Smooth muscle cell (in vitro differentiated cells): Measurements from ENCODE around the gene STRN4. TPM values are rescaled to one million over a fixed set of nuclear protein-coding genes. Genes with fewer than 3 reads are reported as not detected.

Source experiments
- DNase-seq: peaks from one replicate; lab custom pipeline; 2025; ENCODE audit not compliant: unreplicated experiment; lab: John Stamatoyannopoulos, UW
- H2AFZ ChIP-seq: fragments of 200-600 bp; sonication (generic); 2 replicates; pipeline ENCODE4 v1.6.0; 2016; ENCODE audit warnings: antibody characterized with exemption, low read depth, mild to moderate bottlenecking
- H3F3A ChIP-seq: fragments of 200-600 bp; sonication (generic); 2 replicates; pipeline ENCODE4 v1.6.0; 2017; ENCODE audit warnings: antibody characterized with exemption, low read depth
- H3K27ac ChIP-seq: fragments of 200-600 bp; sonication (generic); 2 replicates; pipeline ENCODE4 v1.5.1; 2016; ENCODE audit warnings: low read depth, mild to moderate bottlenecking
- H3K27me3 ChIP-seq: fragments of 200-600 bp; sonication (generic); 2 replicates; pipeline ENCODE4 v1.6.1; 2016; ENCODE audit warnings: low read depth, mild to moderate bottlenecking
- H3K36me3 ChIP-seq: fragments of 200-600 bp; sonication (generic); 2 replicates; pipeline ENCODE4 v1.5.1; 2016; ENCODE audit warnings: low read depth
- H3K4me1 ChIP-seq: fragments of 200-600 bp; sonication (generic); 2 replicates; pipeline ENCODE4 v1.5.1; 2016; ENCODE audit warnings: low read depth
- H3K4me2 ChIP-seq: fragments of 200-600 bp; sonication (generic); 2 replicates; pipeline ENCODE4 v1.6.0; 2016; ENCODE audit warnings: mild to moderate bottlenecking
- H3K4me3 ChIP-seq: fragments of 200-600 bp; sonication (generic); 2 replicates; pipeline ENCODE4 v1.5.1; 2016; ENCODE audit warnings: mild to moderate bottlenecking
- H3K79me2 ChIP-seq: fragments of 200-600 bp; sonication (generic); 2 replicates; pipeline ENCODE4 v1.6.0; 2016; ENCODE audit warnings: low read depth, mild to moderate bottlenecking
- H3K9ac ChIP-seq: fragments of 200-600 bp; sonication (generic); 2 replicates; pipeline ENCODE4 v1.6.0; 2016; ENCODE audit warnings: low read depth
- H3K9me3 ChIP-seq: fragments of 200-600 bp; sonication (generic); replicated peaks from 2 replicates; pipeline ENCODE4 v1.5.1; 2016; ENCODE audit warnings: low read depth
- H4K20me1 ChIP-seq: fragments of 200-600 bp; sonication (generic); 2 replicates; pipeline ENCODE4 v1.6.0; 2016; ENCODE audit warnings: low read depth
- CTCF ChIP-seq: fragments of 200-600 bp; sonication (generic); IDR thresholded peaks from 2 replicates; pipeline ENCODE4 v1.5.1; 2017; ENCODE audit warnings: borderline replicate concordance, mild to moderate bottlenecking, antibody characterized with exemption; ENCODE audit not compliant: insufficient read depth, poor library complexity, severe bottlenecking
- WGBS: methylation state at CpG from one replicate; pipeline ENCODE4 v1.1.7; 2016; ENCODE audit warnings: low lambda C conversion rate; 5-methylcytosine and 5-hydroxymethylcytosine counted together
- polyA plus RNA-seq: library from polyadenylated mRNA; unstranded; fragments of >200 nt; fragmentation: Nextera tagmentation; extraction: Ambion mirVana; gene quantifications from 2 replicates; pipeline ENCODE4 v1.2.1, GENCODE V29; 2016
- total RNA-seq: library from RNA; depleted of rRNA; stranded (reverse); fragments of >200 nt; gene quantifications from 2 replicates; pipeline ENCODE4 v1.2.3, GENCODE V29; 2014

The STRN4 gene
- total and polyA plus RNA-seq, 2 experiments from 2014 or later, result 47.1 to 69.1 TPM

GRCh38 chr19:46776927-46777911 is 31.0 kb upstream of the STRN4 start:
- Histone ChIP-seq H3F3A (peaks cover 8% of the 10 kb centered on the region), H3K4me1 (no peaks in the 10 kb centered on the region), H3K4me3 (no peak overlapping the region), H3K27me3 (no peaks in the 10 kb centered on the region), H3K9me3 (no peaks in the 10 kb centered on the region), H3K79me2 (peaks cover 27% of the 10 kb centered on the region), H3K36me3 (no peaks in the 10 kb centered on the region), H2AFZ (no peak overlapping the region), H3K4me2 (no peak overlapping the region), H3K9ac (no peak overlapping the region), H3K27ac (no peak overlapping the region), H4K20me1 (peaks cover 72% of the 10 kb centered on the region)
- WGBS, result 98% methylated on average over 29 of the region's 33 CpGs
- TF ChIP-seq CTCF, result no peak
- no peak for DNase-seq

GRCh38 chr19:46775642-46776258 is 29.5 kb upstream of the STRN4 start:
- Histone ChIP-seq H3K27me3 (no peaks in the 10 kb centered on the region), H4K20me1 (peaks cover 57% of the 10 kb centered on the region), H3K27ac (no peak overlapping the region), H3K4me1 (no peaks in the 10 kb centered on the region), H2AFZ (no peak overlapping the region), H3K36me3 (no peaks in the 10 kb centered on the region), H3K9ac (no peak overlapping the region), H3K4me3 (no peak overlapping the region), H3K9me3 (no peaks in the 10 kb centered on the region), H3F3A (peaks cover 8% of the 10 kb centered on the region), H3K4me2 (no peak overlapping the region), H3K79me2 (peaks cover 12% of the 10 kb centered on the region)
- no peak for TF ChIP-seq CTCF
- WGBS, result 87% methylated on average over 11 of the region's 11 CpGs
- DNase-seq, result no peak

GRCh38 chr19:46773018-46773399 is 26.8 kb upstream of the STRN4 start:
- H3K36me3 ChIP-seq, result no peaks in the 10 kb centered on the region
- WGBS, result 77% methylated on average over 7 of the region's 7 CpGs
- H3K27ac ChIP-seq, result no peak overlapping the region
- H4K20me1 ChIP-seq, result peaks cover 33% of the 10 kb centered on the region
- no peak for DNase-seq
- H3K79me2 ChIP-seq, result no peaks in the 10 kb centered on the region
- H3K9ac ChIP-seq, result no peak overlapping the region
- H3K4me3 ChIP-seq, result no peak overlapping the region
- H3K27me3 ChIP-seq, result no peaks in the 10 kb centered on the region
- no peaks in the 10 kb centered on the region for H3K4me1 ChIP-seq
- H3F3A ChIP-seq, result peaks cover 5% of the 10 kb centered on the region
- no peak overlapping the region for H3K4me2 ChIP-seq
- H3K9me3 ChIP-seq, result no peaks in the 10 kb centered on the region
- H2AFZ ChIP-seq, result no peak overlapping the region
- no peak for TF ChIP-seq CTCF
